Right lobe of liver (tissue), 4 donors: ENCODE results near the gene C1RL.
A peak's percentile ranks its signal among the peaks of the same experiment; 100 is the strongest.

Experiments
- POLR2A ChIP-seq: fragments of 450-650 bp; IDR thresholded peaks from one replicate; pipeline ENCODE4 v1.6.1; 2017; ENCODE audit warnings: antibody characterized with exemption, mild to moderate bottlenecking
- TF ChIP-seq, protein P1 (sequence below), 4 donors: fragments of 200-600 bp in 3 of 4; fragments of 450-650 bp in 1 of 4; IDR thresholded peaks; one replicate each; pipeline versions ENCODE4 v1.5.1 to v1.8.0; 2016 to 2022; ENCODE audit warnings: antibody characterized with exemption in 4 of 4, mild to moderate bottlenecking in 2 of 4
- donor health status: DM: no; HTN: no; CAD: no.
- donor health status: DM: no; HTN: no; CAD: no.
- donor health status: DM: no; HTN: yes; CAD: no.

DNA sequence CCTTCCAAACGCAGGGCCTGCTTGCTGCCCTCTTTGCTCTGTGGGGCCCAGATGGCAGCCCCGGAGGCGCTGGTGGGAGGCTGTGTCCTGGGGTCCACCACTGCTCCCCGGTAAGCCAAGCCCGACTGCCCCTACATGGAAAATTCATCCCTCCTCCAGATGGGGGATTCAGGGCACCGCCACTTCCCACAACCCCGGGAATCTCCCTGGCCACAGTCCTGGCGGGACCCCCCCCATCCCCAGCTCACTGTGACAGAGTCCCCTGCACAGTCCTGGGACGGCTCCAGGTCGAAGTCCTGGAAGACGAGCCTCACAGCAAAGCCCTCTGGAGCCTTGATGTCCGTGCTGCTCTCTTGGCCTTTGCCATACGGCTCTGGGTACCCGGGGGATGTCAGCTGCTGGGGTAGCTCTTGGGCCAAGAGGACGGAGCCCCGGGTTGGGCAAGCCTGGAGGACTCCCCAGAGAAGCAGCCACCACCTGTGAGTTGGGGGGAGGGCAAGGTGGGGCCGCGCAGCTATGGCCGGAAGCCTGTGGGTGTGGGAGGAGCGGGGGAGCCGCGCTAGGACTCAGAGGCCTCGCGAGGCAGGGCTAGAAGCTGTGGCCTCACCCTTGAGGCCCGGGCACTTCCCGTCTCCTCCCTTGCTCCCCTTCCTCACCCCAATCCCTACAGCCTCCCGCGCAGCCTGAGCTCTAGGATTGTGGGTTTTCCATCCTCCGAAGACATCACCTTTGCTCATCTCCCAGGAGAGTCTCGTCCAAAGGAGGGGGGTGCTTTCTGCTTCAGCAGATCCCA lies 815 bp downstream of the C1RL start:
- TF ChIP-seq, protein P1, sequence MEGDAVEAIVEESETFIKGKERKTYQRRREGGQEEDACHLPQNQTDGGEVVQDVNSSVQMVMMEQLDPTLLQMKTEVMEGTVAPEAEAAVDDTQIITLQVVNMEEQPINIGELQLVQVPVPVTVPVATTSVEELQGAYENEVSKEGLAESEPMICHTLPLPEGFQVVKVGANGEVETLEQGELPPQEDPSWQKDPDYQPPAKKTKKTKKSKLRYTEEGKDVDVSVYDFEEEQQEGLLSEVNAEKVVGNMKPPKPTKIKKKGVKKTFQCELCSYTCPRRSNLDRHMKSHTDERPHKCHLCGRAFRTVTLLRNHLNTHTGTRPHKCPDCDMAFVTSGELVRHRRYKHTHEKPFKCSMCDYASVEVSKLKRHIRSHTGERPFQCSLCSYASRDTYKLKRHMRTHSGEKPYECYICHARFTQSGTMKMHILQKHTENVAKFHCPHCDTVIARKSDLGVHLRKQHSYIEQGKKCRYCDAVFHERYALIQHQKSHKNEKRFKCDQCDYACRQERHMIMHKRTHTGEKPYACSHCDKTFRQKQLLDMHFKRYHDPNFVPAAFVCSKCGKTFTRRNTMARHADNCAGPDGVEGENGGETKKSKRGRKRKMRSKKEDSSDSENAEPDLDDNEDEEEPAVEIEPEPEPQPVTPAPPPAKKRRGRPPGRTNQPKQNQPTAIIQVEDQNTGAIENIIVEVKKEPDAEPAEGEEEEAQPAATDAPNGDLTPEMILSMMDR (IDR thresholded peaks at IDR 0.05) = no peak
- TF ChIP-seq POLR2A = peak; percentile 80
